ENCODE results near the gene KCNH1.

- no peak for TF ChIP-seq CHD4 (IDR thresholded peaks at IDR 0.05; ENCODE audit: borderline replicate concordance)
- no peak for TF ChIP-seq BCL3 (IDR thresholded peaks at IDR 0.05)
- TF ChIP-seq CEBPB (IDR thresholded peaks at IDR 0.05), result no peak
- TF ChIP-seq HMGXB4 (CRISPR knock-in tag; IDR thresholded peaks at IDR 0.05; ENCODE audit: borderline replicate concordance), result no peak
- TF ChIP-seq, protein P1, sequence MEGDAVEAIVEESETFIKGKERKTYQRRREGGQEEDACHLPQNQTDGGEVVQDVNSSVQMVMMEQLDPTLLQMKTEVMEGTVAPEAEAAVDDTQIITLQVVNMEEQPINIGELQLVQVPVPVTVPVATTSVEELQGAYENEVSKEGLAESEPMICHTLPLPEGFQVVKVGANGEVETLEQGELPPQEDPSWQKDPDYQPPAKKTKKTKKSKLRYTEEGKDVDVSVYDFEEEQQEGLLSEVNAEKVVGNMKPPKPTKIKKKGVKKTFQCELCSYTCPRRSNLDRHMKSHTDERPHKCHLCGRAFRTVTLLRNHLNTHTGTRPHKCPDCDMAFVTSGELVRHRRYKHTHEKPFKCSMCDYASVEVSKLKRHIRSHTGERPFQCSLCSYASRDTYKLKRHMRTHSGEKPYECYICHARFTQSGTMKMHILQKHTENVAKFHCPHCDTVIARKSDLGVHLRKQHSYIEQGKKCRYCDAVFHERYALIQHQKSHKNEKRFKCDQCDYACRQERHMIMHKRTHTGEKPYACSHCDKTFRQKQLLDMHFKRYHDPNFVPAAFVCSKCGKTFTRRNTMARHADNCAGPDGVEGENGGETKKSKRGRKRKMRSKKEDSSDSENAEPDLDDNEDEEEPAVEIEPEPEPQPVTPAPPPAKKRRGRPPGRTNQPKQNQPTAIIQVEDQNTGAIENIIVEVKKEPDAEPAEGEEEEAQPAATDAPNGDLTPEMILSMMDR (IDR thresholded peaks at IDR 0.05), result no peak
- TF ChIP-seq POLR2A (IDR thresholded peaks at IDR 0.05; ENCODE audit: low read length), result no peak
- no peak for TF ChIP-seq NR3C1 (IDR thresholded peaks at IDR 0.05)
- no peak for TF ChIP-seq USF2 (IDR thresholded peaks at IDR 0.05)
- no peak for TF ChIP-seq PHF8 (IDR thresholded peaks at IDR 0.05; ENCODE audit: borderline replicate concordance, low read depth)
- no peak for TF ChIP-seq JUNB (IDR thresholded peaks at IDR 0.05)
- TF ChIP-seq RFX5 (IDR thresholded peaks at IDR 0.05), result no peak
- TF ChIP-seq, protein P2, sequence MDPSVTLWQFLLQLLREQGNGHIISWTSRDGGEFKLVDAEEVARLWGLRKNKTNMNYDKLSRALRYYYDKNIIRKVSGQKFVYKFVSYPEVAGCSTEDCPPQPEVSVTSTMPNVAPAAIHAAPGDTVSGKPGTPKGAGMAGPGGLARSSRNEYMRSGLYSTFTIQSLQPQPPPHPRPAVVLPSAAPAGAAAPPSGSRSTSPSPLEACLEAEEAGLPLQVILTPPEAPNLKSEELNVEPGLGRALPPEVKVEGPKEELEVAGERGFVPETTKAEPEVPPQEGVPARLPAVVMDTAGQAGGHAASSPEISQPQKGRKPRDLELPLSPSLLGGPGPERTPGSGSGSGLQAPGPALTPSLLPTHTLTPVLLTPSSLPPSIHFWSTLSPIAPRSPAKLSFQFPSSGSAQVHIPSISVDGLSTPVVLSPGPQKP (IDR thresholded peaks at IDR 0.05; ENCODE audit: low read depth, low read length), result no peak
- TF ChIP-seq CHD2 (IDR thresholded peaks at IDR 0.05; ENCODE audit: low read length, partially characterized antibody), result no peak
Measured at GRCh38 chr1:210631399-210631798, 502.5 kb downstream of the KCNH1 start.

Measured in A549 (cell line).